Neural cell (in vitro differentiated cells): ENCODE results near the gene MAPK11. TPM values are rescaled to one million over a fixed set of nuclear protein-coding genes. Genes with fewer than 3 reads are reported as not detected.

Source experiments
- H2AFZ ChIP-seq: fragments of 200-600, 300-800 bp; sonication (generic), shearing (Covaris generic); 2 replicates; pipeline ENCODE4 v1.6.0; 2014; ENCODE audit warnings: low read depth, mild to moderate bottlenecking, antibody characterized with exemption, low read length, moderate library complexity
- H3F3A ChIP-seq: fragments of 200-600 bp; shearing (Covaris generic); 2 replicates; pipeline ENCODE4 v1.6.1; 2016; ENCODE audit warnings: mild to moderate bottlenecking, moderate library complexity, mixed read lengths, antibody characterized with exemption, low read length; ENCODE audit not compliant: insufficient read depth, poor library complexity, severe bottlenecking
- H3K27ac ChIP-seq: fragments of 200-600, 300-800 bp; sonication (generic), shearing (Covaris generic); 2 replicates; pipeline ENCODE4 v1.5.1; 2014; ENCODE audit warnings: mild to moderate bottlenecking, low read length, moderate library complexity
- H3K27me3 ChIP-seq: fragments of 300-800, 200-600 bp; sonication (generic), shearing (Covaris generic); 2 replicates; pipeline ENCODE4 v1.6.0; 2014; ENCODE audit warnings: mild to moderate bottlenecking, low read depth, low read length, moderate library complexity; ENCODE audit not compliant: insufficient read depth
- H3K36me3 ChIP-seq: fragments of 300-800, 200-600 bp; sonication (generic), shearing (Covaris generic); 2 replicates; pipeline ENCODE4 v1.5.1; 2014; ENCODE audit warnings: mild to moderate bottlenecking, antibody characterized with exemption, low read length, moderate library complexity; ENCODE audit not compliant: insufficient read depth
- H3K4me2 ChIP-seq: fragments of 300-800, 200-600 bp; sonication (generic), shearing (Covaris generic); 2 replicates; pipeline ENCODE4 v1.6.0; 2014; ENCODE audit warnings: mild to moderate bottlenecking, low read length
- H3K4me3 ChIP-seq: fragments of 300-800, 200-600 bp; sonication (generic), shearing (Covaris generic); 2 replicates; pipeline ENCODE4 v1.5.1; 2014; ENCODE audit warnings: mild to moderate bottlenecking, low read length, moderate library complexity
- H3K79me2 ChIP-seq: fragments of 200-600 bp; shearing (Covaris generic); replicated peaks from 2 replicates; pipeline ENCODE4 v1.6.0; 2014; ENCODE audit warnings: mild to moderate bottlenecking, low read length, moderate library complexity; ENCODE audit not compliant: insufficient read depth
- H3K9ac ChIP-seq: fragments of 300-800, 200-600 bp; sonication (generic), shearing (Covaris generic); 2 replicates; pipeline ENCODE4 v1.6.1; 2016; ENCODE audit warnings: mild to moderate bottlenecking, low read length, mixed read lengths
- H3K9me2 ChIP-seq: fragments of 200-600 bp; shearing (Covaris generic); 2 replicates; pipeline ENCODE4 v1.6.1; 2016; ENCODE audit warnings: mild to moderate bottlenecking, low read length, mixed read lengths; ENCODE audit not compliant: insufficient read depth
- H3K9me3 ChIP-seq: fragments of 200-600, 300-800 bp; sonication (generic), shearing (Covaris generic); 2 replicates; pipeline ENCODE4 v1.6.1; 2016; ENCODE audit warnings: mild to moderate bottlenecking, mixed run types, low read length, moderate library complexity, mixed read lengths
- H4K20me1 ChIP-seq: fragments of 200-600 bp; shearing (Covaris generic); 2 replicates; pipeline ENCODE4 v1.6.1; 2016; ENCODE audit warnings: mild to moderate bottlenecking, mixed run types; ENCODE audit not compliant: insufficient read depth
- EP300 ChIP-seq: fragments of 450-650 bp; conservative IDR thresholded peaks from 2 replicates; pipeline ENCODE4 v1.6.1; 2014; ENCODE audit warnings: antibody characterized with exemption, mild to moderate bottlenecking, moderate library complexity; ENCODE audit not compliant: poor library complexity, severe bottlenecking
- EZH2 ChIP-seq: fragments of 200-600, 300-800 bp; shearing (Covaris generic), sonication (generic); IDR thresholded peaks from 2 replicates; pipeline ENCODE4 v1.6.1; 2014; ENCODE audit warnings: antibody characterized with exemption, low read length, borderline replicate concordance, mild to moderate bottlenecking; ENCODE audit not compliant: insufficient read depth, poor library complexity, severe bottlenecking
- MXI1 ChIP-seq: fragments of 450-650 bp; conservative IDR thresholded peaks from 2 replicates; pipeline ENCODE4 v1.6.1; 2014; ENCODE audit warnings: antibody characterized with exemption, mild to moderate bottlenecking; ENCODE audit not compliant: poor library complexity, severe bottlenecking
- POLR2AphosphoS5 ChIP-seq: IDR thresholded peaks from 2 replicates; pipeline ENCODE4 v1.6.1; 2012
- RAD21 ChIP-seq: fragments of 450-650 bp; conservative IDR thresholded peaks from 2 replicates; pipeline ENCODE4 v1.6.1; 2014; ENCODE audit warnings: antibody characterized with exemption, mild to moderate bottlenecking, moderate library complexity
- SMC3 ChIP-seq: fragments of 450-650 bp; conservative IDR thresholded peaks from 2 replicates; pipeline ENCODE4 v1.6.1; 2014; ENCODE audit warnings: antibody characterized with exemption, mild to moderate bottlenecking, moderate library complexity; ENCODE audit not compliant: poor library complexity
- TAF1 ChIP-seq: IDR thresholded peaks from 2 replicates; pipeline ENCODE4 v1.6.1; 2012; ENCODE audit warnings: low read depth
- polyA plus RNA-seq: library from polyadenylated mRNA; depleted of rRNA; stranded (reverse); fragments of >200 nt; gene quantifications from 2 replicates; pipeline ENCODE4 v1.2.3, GENCODE V29; 2014
- TF ChIP-seq, protein P1 (sequence below): IDR thresholded peaks from 2 replicates; pipeline ENCODE4 v1.6.1; 2012; ENCODE audit warnings: borderline replicate concordance
- TF ChIP-seq, protein P2 (sequence below): fragments of 450-650 bp; IDR thresholded peaks from 2 replicates; pipeline ENCODE4 v1.5.1; 2014; ENCODE audit warnings: antibody characterized with exemption, mild to moderate bottlenecking, moderate library complexity; ENCODE audit not compliant: poor library complexity, severe bottlenecking

Gene MAPK11
- polyA plus RNA-seq, 1 donor from 2014 or later, result 36.3 TPM

DNA sequence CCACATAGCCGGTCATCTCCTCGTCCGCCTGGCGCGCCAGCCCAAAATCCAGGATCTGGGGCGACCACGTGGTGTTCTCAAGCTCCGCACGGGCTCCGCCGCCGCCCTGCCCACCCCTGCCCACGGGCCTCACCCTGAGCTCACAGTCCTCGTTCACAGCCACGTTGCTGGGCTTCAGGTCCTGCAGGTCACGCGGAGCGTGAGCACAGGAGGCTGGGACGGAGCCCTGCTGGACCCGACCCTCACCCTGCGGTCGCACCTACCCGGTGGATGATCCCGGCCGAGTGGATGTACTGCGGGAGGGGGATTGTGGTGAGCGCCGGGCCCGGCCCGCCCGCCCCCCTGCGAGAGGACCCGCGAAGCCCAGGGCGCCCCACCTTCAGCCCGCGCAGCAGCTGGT is 3.2 kb downstream of the MAPK11 start:
- Histone ChIP-seq H3K4me2 (no peak overlapping the region), H3K27ac (no peak overlapping the region), H3K9ac (no peak overlapping the region), H3K27me3 (no peaks in the 10 kb centered on the region), H3K9me3 (no peaks in the 10 kb centered on the region), H3F3A (no peaks in the 10 kb centered on the region), H4K20me1 (no peaks in the 10 kb centered on the region), H3K9me2 (no peaks in the 10 kb centered on the region), H3K79me2 (no peaks in the 10 kb centered on the region), H2AFZ (no peak overlapping the region), H3K4me3 (no peak overlapping the region), H3K36me3 (no peaks in the 10 kb centered on the region)
- TF ChIP-seq, protein P1, sequence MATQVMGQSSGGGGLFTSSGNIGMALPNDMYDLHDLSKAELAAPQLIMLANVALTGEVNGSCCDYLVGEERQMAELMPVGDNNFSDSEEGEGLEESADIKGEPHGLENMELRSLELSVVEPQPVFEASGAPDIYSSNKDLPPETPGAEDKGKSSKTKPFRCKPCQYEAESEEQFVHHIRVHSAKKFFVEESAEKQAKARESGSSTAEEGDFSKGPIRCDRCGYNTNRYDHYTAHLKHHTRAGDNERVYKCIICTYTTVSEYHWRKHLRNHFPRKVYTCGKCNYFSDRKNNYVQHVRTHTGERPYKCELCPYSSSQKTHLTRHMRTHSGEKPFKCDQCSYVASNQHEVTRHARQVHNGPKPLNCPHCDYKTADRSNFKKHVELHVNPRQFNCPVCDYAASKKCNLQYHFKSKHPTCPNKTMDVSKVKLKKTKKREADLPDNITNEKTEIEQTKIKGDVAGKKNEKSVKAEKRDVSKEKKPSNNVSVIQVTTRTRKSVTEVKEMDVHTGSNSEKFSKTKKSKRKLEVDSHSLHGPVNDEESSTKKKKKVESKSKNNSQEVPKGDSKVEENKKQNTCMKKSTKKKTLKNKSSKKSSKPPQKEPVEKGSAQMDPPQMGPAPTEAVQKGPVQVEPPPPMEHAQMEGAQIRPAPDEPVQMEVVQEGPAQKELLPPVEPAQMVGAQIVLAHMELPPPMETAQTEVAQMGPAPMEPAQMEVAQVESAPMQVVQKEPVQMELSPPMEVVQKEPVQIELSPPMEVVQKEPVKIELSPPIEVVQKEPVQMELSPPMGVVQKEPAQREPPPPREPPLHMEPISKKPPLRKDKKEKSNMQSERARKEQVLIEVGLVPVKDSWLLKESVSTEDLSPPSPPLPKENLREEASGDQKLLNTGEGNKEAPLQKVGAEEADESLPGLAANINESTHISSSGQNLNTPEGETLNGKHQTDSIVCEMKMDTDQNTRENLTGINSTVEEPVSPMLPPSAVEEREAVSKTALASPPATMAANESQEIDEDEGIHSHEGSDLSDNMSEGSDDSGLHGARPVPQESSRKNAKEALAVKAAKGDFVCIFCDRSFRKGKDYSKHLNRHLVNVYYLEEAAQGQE, result no peak
- TF ChIP-seq, protein P2, sequence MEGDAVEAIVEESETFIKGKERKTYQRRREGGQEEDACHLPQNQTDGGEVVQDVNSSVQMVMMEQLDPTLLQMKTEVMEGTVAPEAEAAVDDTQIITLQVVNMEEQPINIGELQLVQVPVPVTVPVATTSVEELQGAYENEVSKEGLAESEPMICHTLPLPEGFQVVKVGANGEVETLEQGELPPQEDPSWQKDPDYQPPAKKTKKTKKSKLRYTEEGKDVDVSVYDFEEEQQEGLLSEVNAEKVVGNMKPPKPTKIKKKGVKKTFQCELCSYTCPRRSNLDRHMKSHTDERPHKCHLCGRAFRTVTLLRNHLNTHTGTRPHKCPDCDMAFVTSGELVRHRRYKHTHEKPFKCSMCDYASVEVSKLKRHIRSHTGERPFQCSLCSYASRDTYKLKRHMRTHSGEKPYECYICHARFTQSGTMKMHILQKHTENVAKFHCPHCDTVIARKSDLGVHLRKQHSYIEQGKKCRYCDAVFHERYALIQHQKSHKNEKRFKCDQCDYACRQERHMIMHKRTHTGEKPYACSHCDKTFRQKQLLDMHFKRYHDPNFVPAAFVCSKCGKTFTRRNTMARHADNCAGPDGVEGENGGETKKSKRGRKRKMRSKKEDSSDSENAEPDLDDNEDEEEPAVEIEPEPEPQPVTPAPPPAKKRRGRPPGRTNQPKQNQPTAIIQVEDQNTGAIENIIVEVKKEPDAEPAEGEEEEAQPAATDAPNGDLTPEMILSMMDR, result no peak
- TF ChIP-seq EP300, result no peak
- no peak for TF ChIP-seq RAD21
- no peak for TF ChIP-seq TAF1
- TF ChIP-seq EZH2, result no peak
- no peak for TF ChIP-seq MXI1
- no peak for TF ChIP-seq POLR2AphosphoS5
- TF ChIP-seq SMC3, result no peak

DNA sequence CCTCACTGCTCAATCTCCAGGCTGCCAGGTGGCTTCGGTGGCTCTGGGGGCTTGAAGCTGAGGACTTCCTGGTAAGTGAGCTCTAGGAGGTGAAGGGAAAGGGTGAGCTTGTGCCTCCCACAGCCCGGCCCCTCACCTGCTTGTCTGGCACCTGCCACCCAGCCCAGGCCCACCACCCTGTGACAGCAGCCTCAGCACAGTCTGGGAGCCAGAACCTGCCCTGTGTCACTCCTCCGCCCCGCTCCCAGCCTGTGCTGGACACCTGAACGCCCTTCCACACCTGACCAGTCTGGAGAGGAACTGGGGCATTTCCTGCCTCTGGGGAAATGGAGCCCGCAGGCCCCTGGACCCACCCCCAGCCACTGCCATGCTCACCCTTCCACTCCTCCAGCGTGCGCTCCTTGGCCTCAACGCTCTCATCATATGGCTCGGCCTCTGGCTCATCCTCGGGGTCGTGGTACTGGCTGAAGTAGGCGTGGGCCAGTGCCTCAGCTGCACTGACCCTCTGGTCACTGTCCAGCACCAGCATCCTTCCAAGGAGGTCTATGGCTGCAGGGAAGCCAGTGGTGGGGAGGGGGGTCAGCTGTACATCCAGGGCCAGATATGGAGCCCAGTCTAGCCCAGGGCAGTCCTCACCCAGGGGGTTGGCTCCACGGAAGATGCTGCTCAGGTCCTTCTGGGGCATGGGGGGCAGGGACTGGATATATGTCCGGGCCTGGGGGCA is 5.1 kb downstream of the MAPK11 start:
- Histone ChIP-seq H3K4me3 (no peak overlapping the region), H3K36me3 (no peaks in the 10 kb centered on the region), H2AFZ (no peak overlapping the region), H3K4me2 (no peak overlapping the region), H3K79me2 (peaks cover 6% of the 10 kb centered on the region), H4K20me1 (no peaks in the 10 kb centered on the region), H3K27ac (no peak overlapping the region), H3K9me2 (no peaks in the 10 kb centered on the region), H3K27me3 (no peaks in the 10 kb centered on the region), H3F3A (no peaks in the 10 kb centered on the region), H3K9ac (no peak overlapping the region), H3K9me3 (no peaks in the 10 kb centered on the region)
- TF ChIP-seq, protein P2, result no peak
- TF ChIP-seq, protein P1, result no peak
- no peak for TF ChIP-seq POLR2AphosphoS5
- TF ChIP-seq EZH2, result no peak
- TF ChIP-seq RAD21, result no peak
